WTC11 (cell line): ENCODE measurements around the gene UNC93A. TPM values are rescaled to one million over a fixed set of nuclear protein-coding genes. Genes with fewer than 3 reads are reported as not detected.

Experiments used
- ATAC-seq: fragments of 200-7000 bp; cut with Tn5 transposase; 2 replicates; pipeline ENCODE4 v1.10.0; 2021; ENCODE audit warnings: mild to moderate bottlenecking, moderate library complexity
- CTCF ChIA-PET: fragments of 300-600 bp; sonication (Branson Sonifier 250); formaldehyde crosslinking; loops from one replicate; lab custom pipeline; 2021; ENCODE audit warnings: antibody characterized with exemption; lab: Charles Lee
- POLR2A ChIA-PET: fragments of 350-600 bp; sonication (Branson Sonifier 250); formaldehyde crosslinking; loops from one replicate; lab custom pipeline; 2021; ENCODE audit warnings: antibody characterized with exemption; lab: Charles Lee
- DNase-seq: peaks from one replicate; pipeline ENCODE4 v3.0.0; 2021; ENCODE audit warnings: low spot score
- H3K27ac Mint-ChIP-seq: 2 replicates; pipeline ENCODE4 v1.8.0; 2021; ENCODE audit warnings: mixed read lengths
- H3K27me3 Mint-ChIP-seq: 2 replicates; pipeline ENCODE4 v1.8.0; 2021; ENCODE audit warnings: low read depth, mild to moderate bottlenecking, moderate library complexity, mixed read lengths
- H3K36me3 Mint-ChIP-seq: 2 replicates; pipeline ENCODE4 v1.8.0; 2021; ENCODE audit warnings: mixed read lengths
- H3K4me1 Mint-ChIP-seq: 2 replicates; pipeline ENCODE4 v1.8.0; 2022; ENCODE audit warnings: mixed read lengths
- H3K4me3 Mint-ChIP-seq: 2 replicates; pipeline ENCODE4 v1.8.0; 2021; ENCODE audit warnings: mild to moderate bottlenecking, moderate library complexity, mixed read lengths
- H3K9me3 Mint-ChIP-seq: 2 replicates; pipeline ENCODE4 v1.8.0; 2021; ENCODE audit warnings: mixed read lengths
- CREM ChIP-seq: sonication (generic); formaldehyde crosslinking; IDR thresholded peaks from 2 replicates; pipeline ENCODE4 v1.8.1; 2022; ENCODE audit warnings: mild to moderate bottlenecking, missing genetic modification reagents, moderate library complexity
- ETV6 ChIP-seq: sonication (generic); formaldehyde crosslinking; IDR thresholded peaks from 2 replicates; pipeline ENCODE4 v1.8.1; 2022; ENCODE audit warnings: mild to moderate bottlenecking, missing genetic modification reagents
- FOXJ3 ChIP-seq: sonication (generic); formaldehyde crosslinking; IDR thresholded peaks from 2 replicates; pipeline ENCODE4 v1.9.0; 2021; ENCODE audit warnings: missing genetic modification reagents, mild to moderate bottlenecking, borderline replicate concordance
- FOXP1 ChIP-seq: sonication (generic); formaldehyde crosslinking; IDR thresholded peaks from 2 replicates; pipeline ENCODE4 v1.8.0; 2022; ENCODE audit warnings: missing genetic modification reagents, mild to moderate bottlenecking, moderate library complexity, borderline replicate concordance
- JAZF1 ChIP-seq: fragments of 250-450 bp; sonication (Bioruptor Pico); IDR thresholded peaks from 2 replicates; pipeline ENCODE4 v1.9.0; 2021; ENCODE audit warnings: moderate library complexity, mild to moderate bottlenecking, inconsistent platforms
- KAT7 ChIP-seq: sonication (generic); formaldehyde crosslinking; IDR thresholded peaks from 2 replicates; pipeline ENCODE4 v1.8.1; 2023; ENCODE audit warnings: missing genetic modification reagents, mild to moderate bottlenecking, borderline replicate concordance
- NFATC4 ChIP-seq: fragments of 250-450 bp; sonication (Bioruptor Pico); IDR thresholded peaks from 2 replicates; pipeline ENCODE4 v1.9.0; 2021; ENCODE audit warnings: mild to moderate bottlenecking
- OVOL2 ChIP-seq: fragments of 250-450 bp; sonication (Bioruptor Pico); IDR thresholded peaks from 2 replicates; pipeline ENCODE4 v1.9.0; 2021; ENCODE audit warnings: mild to moderate bottlenecking, borderline replicate concordance
- PRDM15 ChIP-seq: sonication (generic); formaldehyde crosslinking; IDR thresholded peaks from 2 replicates; pipeline ENCODE4 v1.8.0; 2022; ENCODE audit warnings: missing genetic modification reagents
- SOX15 ChIP-seq: fragments of 250-450 bp; sonication (Bioruptor Pico); IDR thresholded peaks from 2 replicates; pipeline ENCODE4 v1.9.0; 2021; ENCODE audit warnings: mild to moderate bottlenecking
- ZBTB21 ChIP-seq: sonication (generic); formaldehyde crosslinking; IDR thresholded peaks from 2 replicates; pipeline ENCODE4 v1.8.1; 2023; ENCODE audit warnings: mild to moderate bottlenecking, missing genetic modification reagents, borderline replicate concordance
- ZNF317 ChIP-seq: sonication (generic); formaldehyde crosslinking; IDR thresholded peaks from 2 replicates; pipeline ENCODE4 v1.8.1; 2023; ENCODE audit warnings: low read depth, mild to moderate bottlenecking, moderate library complexity, missing genetic modification reagents, borderline replicate concordance
- ZNF423 ChIP-seq: fragments of 250-450 bp; sonication (Bioruptor Pico); IDR thresholded peaks from 2 replicates; pipeline ENCODE4 v2.1.2; 2022; ENCODE audit warnings: mild to moderate bottlenecking, moderate library complexity
- ZNF671 ChIP-seq: fragments of 250-450 bp; sonication (Bioruptor Pico); IDR thresholded peaks from 2 replicates; pipeline ENCODE4 v1.8.0; 2021; ENCODE audit warnings: mild to moderate bottlenecking
- total RNA-seq: library from RNA; stranded (reverse); gene quantifications from 3 replicates; pipeline ENCODE4 v1.2.3, GENCODE V29; 2021
- TF ChIP-seq, protein P1 (sequence below): sonication (generic); formaldehyde crosslinking; IDR thresholded peaks from 2 replicates; pipeline ENCODE4 v1.8.1; 2023; ENCODE audit warnings: mild to moderate bottlenecking, missing genetic modification reagents, moderate library complexity
- TF ChIP-seq, protein P2 (sequence below): sonication (generic); formaldehyde crosslinking; IDR thresholded peaks from 2 replicates; pipeline ENCODE4 v1.8.1; 2022; ENCODE audit warnings: mild to moderate bottlenecking, moderate library complexity, missing genetic modification reagents
- TF ChIP-seq, protein P3 (sequence below): sonication (generic); formaldehyde crosslinking; IDR thresholded peaks from 2 replicates; pipeline ENCODE4 v1.8.1; 2022; ENCODE audit warnings: missing genetic modification reagents, borderline replicate concordance

The UNC93A gene
- total RNA-seq, 1 experiment from 2014 or later = 0.70 TPM

DNA sequence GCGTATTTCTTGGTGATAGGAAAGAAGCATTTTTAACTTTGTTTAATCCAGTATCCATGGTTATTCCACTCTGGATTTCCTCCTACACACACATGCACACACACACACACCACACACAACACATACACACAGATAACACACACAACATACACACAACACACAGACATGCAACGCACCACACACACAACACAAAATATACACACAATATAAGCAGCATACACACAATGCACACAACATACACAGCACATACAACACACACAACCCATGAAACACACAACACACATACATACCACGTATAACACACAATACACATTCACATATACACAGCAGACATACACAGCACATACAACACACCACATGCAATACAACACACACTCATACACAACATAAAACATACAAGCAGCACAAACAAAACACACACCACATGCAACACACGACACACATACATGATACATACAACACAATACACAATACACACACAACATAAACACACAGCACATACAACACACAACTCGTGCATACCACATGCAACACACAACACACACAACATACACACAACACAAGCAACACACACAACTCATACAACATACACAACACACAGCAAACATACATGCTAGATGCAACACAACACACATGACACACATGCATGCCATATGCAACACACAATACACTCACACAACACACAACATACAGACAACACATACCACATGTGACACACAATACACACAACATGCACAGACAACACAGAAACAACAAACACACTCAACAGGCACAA, 46.7 kb downstream of the UNC93A start:
- peaks cover 9% of the 10 kb centered on the region for H3K4me1 Mint-ChIP-seq
- ChIA-PET POLR2A (no interaction called here), CTCF (no interaction called here)
- TF ChIP-seq FOXP1 (no peak), JAZF1 (CRISPR knock-in tag) (no peak), FOXJ3 (CRISPR knock-in tag) (no peak), ZBTB21 (CRISPR knock-in tag) (no peak), PRDM15 (CRISPR knock-in tag) (no peak), NFATC4 (CRISPR knock-in tag) (no peak), SOX15 (no peak), OVOL2 (no peak)
- TF ChIP-seq, protein P1, sequence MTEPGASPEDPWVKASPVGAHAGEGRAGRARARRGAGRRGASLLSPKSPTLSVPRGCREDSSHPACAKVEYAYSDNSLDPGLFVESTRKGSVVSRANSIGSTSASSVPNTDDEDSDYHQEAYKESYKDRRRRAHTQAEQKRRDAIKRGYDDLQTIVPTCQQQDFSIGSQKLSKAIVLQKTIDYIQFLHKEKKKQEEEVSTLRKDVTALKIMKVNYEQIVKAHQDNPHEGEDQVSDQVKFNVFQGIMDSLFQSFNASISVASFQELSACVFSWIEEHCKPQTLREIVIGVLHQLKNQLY = no peak
- TF ChIP-seq, protein P2, sequence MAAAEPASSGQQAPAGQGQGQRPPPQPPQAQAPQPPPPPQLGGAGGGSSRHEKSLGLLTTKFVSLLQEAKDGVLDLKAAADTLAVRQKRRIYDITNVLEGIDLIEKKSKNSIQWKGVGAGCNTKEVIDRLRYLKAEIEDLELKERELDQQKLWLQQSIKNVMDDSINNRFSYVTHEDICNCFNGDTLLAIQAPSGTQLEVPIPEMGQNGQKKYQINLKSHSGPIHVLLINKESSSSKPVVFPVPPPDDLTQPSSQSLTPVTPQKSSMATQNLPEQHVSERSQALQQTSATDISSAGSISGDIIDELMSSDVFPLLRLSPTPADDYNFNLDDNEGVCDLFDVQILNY (CRISPR knock-in tag) = no peak
- DNase-seq (no peak), ATAC-seq (no peak)
- no peak overlapping the region for H3K27ac Mint-ChIP-seq
- H3K9me3 Mint-ChIP-seq = peaks cover 4% of the 10 kb centered on the region
- H3K36me3 Mint-ChIP-seq = peaks cover 2% of the 10 kb centered on the region; the same call in 1 of the 2 replicates
- H3K4me3 Mint-ChIP-seq = no peak overlapping the region
- H3K27me3 Mint-ChIP-seq = peaks cover 4% of the 10 kb centered on the region; the same call in 1 of the 2 replicates

DNA sequence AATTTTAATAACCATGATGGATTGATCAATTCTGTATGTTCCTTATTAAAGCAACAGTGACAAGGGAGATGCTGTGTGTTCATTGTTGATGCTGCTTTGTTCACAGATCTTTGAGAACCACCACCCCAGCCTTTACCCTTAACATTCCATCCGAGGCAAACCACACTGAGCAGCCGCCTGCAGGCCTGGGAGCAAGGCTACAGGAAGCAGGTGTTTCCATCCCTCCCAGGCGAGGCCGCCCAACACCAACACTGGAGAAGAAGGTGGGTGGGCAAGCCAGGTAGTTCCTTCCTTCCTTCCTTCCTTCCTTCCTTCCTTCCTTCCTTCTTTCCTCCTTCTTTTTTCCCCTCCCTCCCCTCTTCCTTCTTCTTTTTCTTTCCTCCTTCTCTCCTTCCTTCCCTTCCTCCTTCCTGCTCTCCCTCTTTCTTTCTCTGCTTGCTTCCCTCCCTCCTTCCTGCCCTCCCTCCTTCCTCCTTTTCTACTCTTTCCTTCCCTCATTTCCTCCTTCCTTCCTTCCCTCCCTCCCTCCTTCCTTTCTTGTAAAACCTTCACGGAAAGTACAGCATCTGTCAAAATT, 47.5 kb downstream of the UNC93A start:
- peaks cover 2% of the 10 kb centered on the region; the same call in 1 of the 2 replicates for H3K36me3 Mint-ChIP-seq
- ATAC-seq (peak; percentile 82), DNase-seq (no peak)
- H3K4me1 Mint-ChIP-seq = peaks cover 9% of the 10 kb centered on the region
- H3K27me3 Mint-ChIP-seq = peaks cover 4% of the 10 kb centered on the region; the same call in 1 of the 2 replicates
- TF ChIP-seq ZNF671 (no peak), ETV6 (peak; percentile 55; the same call in 1 of the 2 replicates)
- TF ChIP-seq, protein P3, sequence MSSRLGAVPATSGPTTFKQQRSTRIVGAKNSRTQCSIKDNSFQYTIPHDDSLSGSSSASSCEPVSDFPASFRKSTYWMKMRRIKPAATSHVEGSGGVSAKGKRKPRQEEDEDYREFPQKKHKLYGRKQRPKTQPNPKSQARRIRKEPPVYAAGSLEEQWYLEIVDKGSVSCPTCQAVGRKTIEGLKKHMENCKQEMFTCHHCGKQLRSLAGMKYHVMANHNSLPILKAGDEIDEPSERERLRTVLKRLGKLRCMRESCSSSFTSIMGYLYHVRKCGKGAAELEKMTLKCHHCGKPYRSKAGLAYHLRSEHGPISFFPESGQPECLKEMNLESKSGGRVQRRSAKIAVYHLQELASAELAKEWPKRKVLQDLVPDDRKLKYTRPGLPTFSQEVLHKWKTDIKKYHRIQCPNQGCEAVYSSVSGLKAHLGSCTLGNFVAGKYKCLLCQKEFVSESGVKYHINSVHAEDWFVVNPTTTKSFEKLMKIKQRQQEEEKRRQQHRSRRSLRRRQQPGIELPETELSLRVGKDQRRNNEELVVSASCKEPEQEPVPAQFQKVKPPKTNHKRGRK (CRISPR knock-in tag) = peak; percentile 48; the same call in 1 of the 2 replicates
- ChIA-PET CTCF (no interaction called here), POLR2A (no interaction called here)
- no peak overlapping the region for H3K4me3 Mint-ChIP-seq
- H3K9me3 Mint-ChIP-seq = peaks cover 4% of the 10 kb centered on the region
- H3K27ac Mint-ChIP-seq = no peak overlapping the region

GRCh38 chr6:167341038-167341583, 50.0 kb downstream of the UNC93A start:
- Mint-ChIP-seq H3K9me3 (peaks cover 4% of the 10 kb centered on the region), H3K36me3 (no peaks in the 10 kb centered on the region), H3K27ac (no peak overlapping the region), H3K27me3 (peaks cover 4% of the 10 kb centered on the region)
- no peak for DNase-seq
- POLR2A ChIA-PET = no interaction called here
- TF ChIP-seq ZNF317 (no peak), CREM (CRISPR knock-in tag) (no peak), KAT7 (no peak), ZNF423 (CRISPR knock-in tag) (no peak)
- TF ChIP-seq, all 79 proteins: peak for 0
- Mint-ChIP-seq H3K4me1 (peaks cover 9% of the 10 kb centered on the region), H3K4me3 (no peak overlapping the region)
- no peak for ATAC-seq
- CTCF ChIA-PET = interaction anchor here (1.6 kb wide), 1 partner anchor 10 kb away, joined by 11 read pairs; no protein-coding TSS in a partner anchor
